ENCODE results near the gene MACROD2. TPM values are rescaled to one million over a fixed set of nuclear protein-coding genes. Genes with fewer than 3 reads are reported as not detected.

Gene MACROD2
- total and polyA plus RNA-seq, 2 experiments from 2014 or later, result 2.8 to 4.3 TPM

DNA sequence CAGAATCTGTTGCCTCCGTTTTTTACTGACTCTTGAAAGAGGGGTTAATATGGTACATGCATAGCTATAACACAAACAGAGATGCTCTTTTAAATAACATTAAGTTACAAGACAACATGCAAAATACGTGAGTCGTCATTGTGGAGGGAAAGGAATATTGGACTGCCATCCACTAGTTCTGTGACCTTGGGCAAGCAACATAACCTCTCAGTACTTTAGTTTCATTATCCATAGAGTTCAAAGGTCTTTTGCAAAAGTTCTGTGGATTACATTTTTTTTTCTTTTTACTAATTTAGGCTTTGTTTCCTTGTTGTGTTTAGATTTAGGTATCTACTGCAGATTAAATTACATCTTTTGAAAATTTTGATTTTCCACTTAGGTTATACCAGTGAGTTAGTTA is 70.5 kb downstream of the MACROD2 start:
- no peaks in the 10 kb centered on the region for H3K36me3 Mint-ChIP-seq (ENCODE audit: low read depth)

More for the DNA sequence above, 70.5 kb downstream of the MACROD2 start:
- no peak overlapping the region for H2AFZ ChIP-seq
- H3K9me2 ChIP-seq (ENCODE audit: insufficient read depth), result no peaks in the 10 kb centered on the region
- H3K9me3 Mint-ChIP-seq, result no peaks in the 10 kb centered on the region
- H3F3A ChIP-seq (replicated peaks; ENCODE audit: low read depth), result no peaks in the 10 kb centered on the region
- H3K36me3 ChIP-seq (ENCODE audit: insufficient read depth), result no peaks in the 10 kb centered on the region
- ATAC-seq (no peak), DNase-seq (ENCODE audit: low spot score) (no peak)
- no peak overlapping the region for H3K4me3 ChIP-seq
- H3K27ac Mint-ChIP-seq, result no peak overlapping the region
- no peak overlapping the region for H3K4me3 Mint-ChIP-seq
- peaks cover 3% of the 10 kb centered on the region; the same call in 2 of the 3 replicates for H3K4me1 Mint-ChIP-seq
- H3K27ac ChIP-seq (ENCODE audit: low read depth), result no peak overlapping the region
- H4K20me1 ChIP-seq (replicated peaks; ENCODE audit: insufficient read depth), result no peaks in the 10 kb centered on the region
- H3K27me3 Mint-ChIP-seq (ENCODE audit: insufficient read depth, low read depth, poor library complexity), result no peaks in the 10 kb centered on the region
- no peaks in the 10 kb centered on the region; the same call in 1 of the 2 replicates for H3K4me1 ChIP-seq (ENCODE audit: insufficient read depth)
- H3K4me2 ChIP-seq, result no peak overlapping the region
- no peaks in the 10 kb centered on the region for H3K79me2 ChIP-seq (replicated peaks; ENCODE audit: insufficient read depth)
- H3K27me3 ChIP-seq (ENCODE audit: insufficient read depth), result no peaks in the 10 kb centered on the region
- TF ChIP-seq, protein P1, sequence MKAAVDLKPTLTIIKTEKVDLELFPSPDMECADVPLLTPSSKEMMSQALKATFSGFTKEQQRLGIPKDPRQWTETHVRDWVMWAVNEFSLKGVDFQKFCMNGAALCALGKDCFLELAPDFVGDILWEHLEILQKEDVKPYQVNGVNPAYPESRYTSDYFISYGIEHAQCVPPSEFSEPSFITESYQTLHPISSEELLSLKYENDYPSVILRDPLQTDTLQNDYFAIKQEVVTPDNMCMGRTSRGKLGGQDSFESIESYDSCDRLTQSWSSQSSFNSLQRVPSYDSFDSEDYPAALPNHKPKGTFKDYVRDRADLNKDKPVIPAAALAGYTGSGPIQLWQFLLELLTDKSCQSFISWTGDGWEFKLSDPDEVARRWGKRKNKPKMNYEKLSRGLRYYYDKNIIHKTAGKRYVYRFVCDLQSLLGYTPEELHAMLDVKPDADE (IDR thresholded peaks at IDR 0.05), result no peak
- TF ChIP-seq EZH2phosphoT487 (IDR thresholded peaks at IDR 0.05; ENCODE audit: unreplicated experiment) (no peak), ZNF331 (CRISPR knock-in tag; IDR thresholded peaks at IDR 0.05; ENCODE audit: low read depth) (no peak), STAT1 (IDR thresholded peaks at IDR 0.05; ENCODE audit: unreplicated experiment) (no peak), CREB1 (CRISPR knock-in tag; IDR thresholded peaks at IDR 0.05; ENCODE audit: low read depth) (no peak), EZH2 (IDR thresholded peaks at IDR 0.05; ENCODE audit: low read depth, unreplicated experiment) (no peak)
- TF ChIP-seq, protein P2, sequence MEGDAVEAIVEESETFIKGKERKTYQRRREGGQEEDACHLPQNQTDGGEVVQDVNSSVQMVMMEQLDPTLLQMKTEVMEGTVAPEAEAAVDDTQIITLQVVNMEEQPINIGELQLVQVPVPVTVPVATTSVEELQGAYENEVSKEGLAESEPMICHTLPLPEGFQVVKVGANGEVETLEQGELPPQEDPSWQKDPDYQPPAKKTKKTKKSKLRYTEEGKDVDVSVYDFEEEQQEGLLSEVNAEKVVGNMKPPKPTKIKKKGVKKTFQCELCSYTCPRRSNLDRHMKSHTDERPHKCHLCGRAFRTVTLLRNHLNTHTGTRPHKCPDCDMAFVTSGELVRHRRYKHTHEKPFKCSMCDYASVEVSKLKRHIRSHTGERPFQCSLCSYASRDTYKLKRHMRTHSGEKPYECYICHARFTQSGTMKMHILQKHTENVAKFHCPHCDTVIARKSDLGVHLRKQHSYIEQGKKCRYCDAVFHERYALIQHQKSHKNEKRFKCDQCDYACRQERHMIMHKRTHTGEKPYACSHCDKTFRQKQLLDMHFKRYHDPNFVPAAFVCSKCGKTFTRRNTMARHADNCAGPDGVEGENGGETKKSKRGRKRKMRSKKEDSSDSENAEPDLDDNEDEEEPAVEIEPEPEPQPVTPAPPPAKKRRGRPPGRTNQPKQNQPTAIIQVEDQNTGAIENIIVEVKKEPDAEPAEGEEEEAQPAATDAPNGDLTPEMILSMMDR (conservative IDR thresholded peaks at IDR 0.05; ENCODE audit: low read depth in 2 of 2), result no peak
- TF ChIP-seq, protein P3, sequence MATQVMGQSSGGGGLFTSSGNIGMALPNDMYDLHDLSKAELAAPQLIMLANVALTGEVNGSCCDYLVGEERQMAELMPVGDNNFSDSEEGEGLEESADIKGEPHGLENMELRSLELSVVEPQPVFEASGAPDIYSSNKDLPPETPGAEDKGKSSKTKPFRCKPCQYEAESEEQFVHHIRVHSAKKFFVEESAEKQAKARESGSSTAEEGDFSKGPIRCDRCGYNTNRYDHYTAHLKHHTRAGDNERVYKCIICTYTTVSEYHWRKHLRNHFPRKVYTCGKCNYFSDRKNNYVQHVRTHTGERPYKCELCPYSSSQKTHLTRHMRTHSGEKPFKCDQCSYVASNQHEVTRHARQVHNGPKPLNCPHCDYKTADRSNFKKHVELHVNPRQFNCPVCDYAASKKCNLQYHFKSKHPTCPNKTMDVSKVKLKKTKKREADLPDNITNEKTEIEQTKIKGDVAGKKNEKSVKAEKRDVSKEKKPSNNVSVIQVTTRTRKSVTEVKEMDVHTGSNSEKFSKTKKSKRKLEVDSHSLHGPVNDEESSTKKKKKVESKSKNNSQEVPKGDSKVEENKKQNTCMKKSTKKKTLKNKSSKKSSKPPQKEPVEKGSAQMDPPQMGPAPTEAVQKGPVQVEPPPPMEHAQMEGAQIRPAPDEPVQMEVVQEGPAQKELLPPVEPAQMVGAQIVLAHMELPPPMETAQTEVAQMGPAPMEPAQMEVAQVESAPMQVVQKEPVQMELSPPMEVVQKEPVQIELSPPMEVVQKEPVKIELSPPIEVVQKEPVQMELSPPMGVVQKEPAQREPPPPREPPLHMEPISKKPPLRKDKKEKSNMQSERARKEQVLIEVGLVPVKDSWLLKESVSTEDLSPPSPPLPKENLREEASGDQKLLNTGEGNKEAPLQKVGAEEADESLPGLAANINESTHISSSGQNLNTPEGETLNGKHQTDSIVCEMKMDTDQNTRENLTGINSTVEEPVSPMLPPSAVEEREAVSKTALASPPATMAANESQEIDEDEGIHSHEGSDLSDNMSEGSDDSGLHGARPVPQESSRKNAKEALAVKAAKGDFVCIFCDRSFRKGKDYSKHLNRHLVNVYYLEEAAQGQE (IDR thresholded peaks at IDR 0.05; ENCODE audit: unreplicated experiment), result no peak

All from GM23338 (cell line).